ENCODE data around the gene LCN1. TPM values are rescaled to one million over a fixed set of nuclear protein-coding genes. Genes with fewer than 3 reads are reported as not detected.

LCN1 gene
- total RNA-seq, 1 experiment from 2014 or later = not detected

GRCh38 chr9:135488013-135488330, 33.3 kb upstream of the LCN1 start:
- DNase-seq (ENCODE audit: low read depth) = no peak

DNA sequence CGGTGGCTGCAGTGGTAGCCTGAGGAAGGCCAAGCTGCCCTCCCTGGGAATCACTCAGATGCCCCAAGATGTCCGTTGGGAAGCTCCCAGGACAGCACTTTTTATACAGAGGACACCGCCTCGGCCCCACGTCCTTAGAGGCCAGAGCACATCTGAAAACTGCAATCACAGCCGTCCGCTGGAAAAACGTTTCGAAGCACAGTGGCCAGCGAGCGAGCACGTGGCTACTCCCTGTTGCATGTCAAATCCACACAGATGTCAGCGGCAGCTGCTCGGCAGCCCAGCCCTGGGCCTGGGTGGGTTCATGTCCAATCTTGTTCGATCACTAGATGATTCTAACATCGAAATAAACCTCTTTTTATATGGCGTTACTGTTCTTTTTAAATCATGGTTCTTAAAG, 32.7 kb upstream of the LCN1 start:
- no peak for DNase-seq (ENCODE audit: low read depth)

DNA sequence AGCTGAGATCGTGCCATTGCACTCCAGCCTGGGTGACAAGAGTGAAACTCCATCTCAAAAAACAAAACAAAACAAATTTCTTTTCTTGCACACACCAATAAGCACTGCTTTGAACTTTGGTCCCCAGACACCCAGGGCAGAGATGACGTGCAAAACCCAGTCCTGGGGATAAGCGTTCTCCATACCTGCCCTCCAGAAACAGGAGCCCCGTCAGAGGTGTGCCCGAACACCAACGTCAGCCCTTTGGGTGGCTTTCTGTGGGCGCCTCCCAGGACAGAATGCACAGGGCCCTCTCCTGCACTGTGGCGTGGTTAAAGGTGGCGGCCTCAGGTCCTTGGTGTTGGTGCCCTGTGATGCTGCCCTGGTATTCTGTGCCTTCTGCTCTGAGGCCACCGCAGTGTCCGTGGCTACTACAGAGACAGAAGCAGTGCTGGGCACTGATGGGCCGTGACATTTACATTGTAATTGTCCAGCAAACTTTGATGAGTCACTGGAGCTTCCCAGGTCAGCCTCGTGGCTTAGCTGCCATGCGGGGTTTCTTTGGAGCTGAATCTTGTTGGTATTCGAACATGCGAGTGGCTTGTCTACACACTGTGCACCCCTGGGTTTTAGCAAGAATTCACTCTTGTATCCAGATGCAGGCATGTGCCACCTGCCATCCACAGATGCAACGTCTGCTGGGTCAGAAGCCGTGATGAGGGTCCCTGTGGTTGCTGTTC, 31.9 kb upstream of the LCN1 start:
- no peak for DNase-seq (ENCODE audit: low read depth)

GRCh38 chr9:135490166-135490870, 30.9 kb upstream of the LCN1 start:
- no peak for DNase-seq (ENCODE audit: low read depth)

DNA sequence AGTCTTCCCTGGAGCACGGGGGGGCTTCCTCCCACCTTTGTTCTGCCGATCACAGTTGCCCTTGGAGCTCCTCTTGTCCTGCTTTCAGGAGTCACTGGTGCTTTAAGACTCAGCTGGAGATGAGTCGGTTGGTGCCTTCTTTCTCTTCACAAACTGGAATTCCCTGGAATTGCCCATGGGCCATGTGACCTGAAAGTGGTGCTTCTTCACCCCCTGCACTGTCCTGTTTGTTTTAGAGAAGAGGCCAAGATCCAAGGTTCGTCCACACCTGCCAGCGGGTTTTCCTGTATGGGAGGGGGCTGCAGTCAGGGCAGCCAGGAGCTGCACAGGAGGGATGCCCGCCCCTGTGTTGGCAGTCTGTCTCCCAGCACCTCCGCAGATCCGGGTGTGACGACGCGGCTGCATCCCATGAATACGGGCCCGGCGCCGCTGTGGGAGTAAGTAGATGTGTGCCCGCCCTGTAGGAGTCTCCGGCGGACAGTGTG, 30.2 kb upstream of the LCN1 start:
- no peak for DNase-seq (ENCODE audit: low read depth)

DNA sequence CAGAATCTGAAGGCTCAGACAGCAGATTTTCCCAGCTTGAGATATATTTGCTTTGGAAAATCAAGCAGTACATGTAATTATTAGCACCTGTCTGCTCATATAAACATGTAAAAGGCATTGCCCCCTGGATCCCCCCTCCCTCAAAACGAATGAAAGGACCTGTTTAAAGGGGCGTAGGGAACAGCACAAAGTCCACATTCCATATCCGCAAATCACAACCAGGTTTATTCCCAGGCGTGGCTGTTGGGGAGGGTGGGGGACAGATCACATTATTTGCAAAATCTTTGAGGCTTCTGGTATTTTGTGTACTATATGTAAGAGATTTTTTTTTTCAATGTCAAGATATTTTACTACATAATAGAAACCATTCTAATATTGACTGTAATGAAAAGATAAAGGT, 29.5 kb upstream of the LCN1 start:
- DNase-seq (ENCODE audit: low read depth) = no peak

DNA sequence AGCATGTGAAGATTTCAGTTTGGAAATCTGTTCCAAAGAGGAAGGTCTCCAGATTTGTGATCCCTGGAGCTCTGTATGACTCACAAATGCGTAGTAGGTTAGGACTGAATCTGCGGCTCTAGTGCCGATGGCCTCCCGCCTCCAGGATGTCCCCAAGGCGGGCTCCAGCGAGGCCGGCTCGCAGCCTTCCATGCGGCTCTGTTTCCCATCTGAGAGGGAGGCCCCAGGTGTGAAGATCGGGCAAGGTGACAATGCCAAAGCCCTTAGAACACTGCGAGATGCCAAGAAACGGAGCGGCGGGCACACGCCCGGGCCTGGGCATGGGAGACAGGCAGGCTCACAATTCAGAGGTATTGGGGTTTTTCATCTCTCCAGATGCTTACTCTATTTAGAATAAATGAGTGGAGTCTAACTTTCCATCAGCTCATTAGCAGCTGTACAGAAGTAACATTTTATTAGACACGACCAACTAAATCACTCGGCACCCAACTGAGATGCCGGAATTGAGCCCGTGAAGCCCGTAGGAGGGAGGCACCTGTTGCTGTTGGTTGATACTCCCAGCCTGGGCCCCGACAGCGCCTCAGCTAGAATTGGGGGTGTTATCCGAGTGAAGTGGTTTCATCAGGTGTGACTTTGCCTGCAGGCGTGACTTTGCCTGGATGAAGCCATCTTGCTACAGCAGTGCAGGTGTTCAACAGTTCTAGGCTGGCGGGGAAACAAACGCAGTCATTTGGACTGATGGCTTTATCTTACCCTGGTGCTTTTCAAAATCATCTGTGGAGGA, 28.2 kb upstream of the LCN1 start:
- no peak for DNase-seq (ENCODE audit: low read depth)

- DNase-seq (ENCODE audit: low read depth) = no peak
These were observed 26.3 kb upstream of the LCN1 start for GRCh38 chr9:135494791-135495559.

GRCh38 chr9:135498381-135499126, 22.7 kb upstream of the LCN1 start:
- DNase-seq (ENCODE audit: low read depth) = no peak

DNA sequence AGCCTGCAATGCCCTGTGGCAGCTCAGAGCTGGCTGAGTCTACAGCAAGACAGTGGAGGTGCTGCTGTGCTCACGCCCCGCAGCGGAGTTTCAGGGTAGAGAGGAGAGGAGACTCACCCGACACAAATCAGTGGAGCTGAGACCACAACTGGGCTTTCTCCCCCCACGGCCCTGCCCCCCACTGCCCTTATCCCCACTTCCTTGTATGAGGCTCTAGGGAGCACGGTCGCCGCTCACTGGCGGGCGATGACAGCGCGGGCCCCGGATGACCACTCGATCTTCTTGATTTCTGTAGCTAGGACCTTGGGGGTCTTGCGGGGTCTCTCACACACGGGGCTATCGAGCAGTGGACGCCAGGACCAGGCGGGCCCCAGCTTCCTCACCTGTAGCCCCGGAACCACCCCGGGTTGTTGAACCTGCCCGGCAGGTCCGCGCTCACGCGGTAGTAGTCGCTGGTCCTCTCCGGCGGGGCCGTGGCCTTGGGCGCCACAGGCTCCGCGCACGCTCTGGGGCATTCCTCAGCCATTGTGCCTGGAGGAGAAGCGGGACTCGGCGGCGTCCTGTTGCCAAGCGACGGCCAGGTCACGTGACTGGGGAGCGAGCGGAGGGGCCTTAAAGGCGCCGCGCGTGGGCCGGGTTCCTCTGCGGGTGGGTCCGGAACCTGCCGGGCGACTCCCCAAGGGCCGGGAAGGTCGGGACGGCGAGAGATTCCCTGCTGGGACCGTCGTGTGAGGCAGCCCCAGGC, 21.7 kb upstream of the LCN1 start:
- peak; percentile 78 for DNase-seq (ENCODE audit: low read depth)

- DNase-seq (ENCODE audit: low read depth) = no peak
These were observed 21.1 kb upstream of the LCN1 start for GRCh38 chr9:135500071-135500524.

- peak; percentile 75 for DNase-seq (ENCODE audit: low read depth)
These were observed 20.5 kb upstream of the LCN1 start, which contains the start of gene MRPS2 for GRCh38 chr9:135500525-135501260. MRPS2 (plus strand) TSS chr9:135500682; CDS start chr9:135500711, 29 bp downstream.

GRCh38 chr9:135501261-135502167, 19.7 kb upstream of the LCN1 start:
- DNase-seq (ENCODE audit: low read depth) = no peak

- no peak for DNase-seq (ENCODE audit: low read depth)
These were observed 18.9 kb upstream of the LCN1 start for GRCh38 chr9:135502168-135502872.

- no peak for DNase-seq (ENCODE audit: low read depth)
These were observed 18.3 kb upstream of the LCN1 start for GRCh38 chr9:135502873-135503321.

GRCh38 chr9:135503371-135504261, 17.6 kb upstream of the LCN1 start:
- DNase-seq (ENCODE audit: low read depth) = no peak
